ENCODE results near the gene RHOF. TPM values are rescaled to one million over a fixed set of nuclear protein-coding genes. Genes with fewer than 3 reads are reported as not detected.

The RHOF gene
- total RNA-seq, 6 experiments from 2014 or later: 3.2 to 4.2 (median 3.6) TPM

DNA sequence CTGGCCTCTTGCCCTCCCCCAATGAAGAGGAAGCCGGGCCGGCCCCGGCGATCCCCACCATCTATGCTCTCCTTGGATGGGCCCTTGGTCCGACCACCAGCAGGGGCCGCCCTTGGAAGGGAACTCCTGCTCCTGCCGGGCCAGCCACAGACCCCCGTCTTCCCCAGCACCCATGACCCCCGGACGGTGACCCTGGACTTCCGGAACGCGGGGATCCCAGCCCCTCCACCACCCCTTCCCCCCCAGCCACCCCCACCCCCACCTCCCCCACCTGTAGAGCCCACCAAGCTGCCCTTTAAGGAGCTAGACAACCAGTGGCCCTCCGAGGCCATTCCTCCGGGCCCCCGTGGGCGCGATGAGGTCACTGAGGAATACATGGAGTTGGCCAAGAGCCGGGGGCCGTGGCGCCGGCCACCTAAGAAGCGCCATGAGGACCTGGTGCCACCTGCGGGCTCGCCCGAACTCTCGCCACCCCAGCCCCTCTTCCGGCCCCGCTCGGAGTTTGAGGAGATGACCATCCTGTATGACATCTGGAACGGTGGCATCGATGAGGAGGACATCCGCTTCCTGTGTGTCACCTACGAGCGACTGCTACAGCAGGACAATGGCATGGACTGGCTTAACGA is 29.7 kb upstream of the RHOF start:
- no peak overlapping the region for H3K4me3 Mint-ChIP-seq
- H3K27ac Mint-ChIP-seq: no peak overlapping the region
- TF ChIP-seq, protein P1, sequence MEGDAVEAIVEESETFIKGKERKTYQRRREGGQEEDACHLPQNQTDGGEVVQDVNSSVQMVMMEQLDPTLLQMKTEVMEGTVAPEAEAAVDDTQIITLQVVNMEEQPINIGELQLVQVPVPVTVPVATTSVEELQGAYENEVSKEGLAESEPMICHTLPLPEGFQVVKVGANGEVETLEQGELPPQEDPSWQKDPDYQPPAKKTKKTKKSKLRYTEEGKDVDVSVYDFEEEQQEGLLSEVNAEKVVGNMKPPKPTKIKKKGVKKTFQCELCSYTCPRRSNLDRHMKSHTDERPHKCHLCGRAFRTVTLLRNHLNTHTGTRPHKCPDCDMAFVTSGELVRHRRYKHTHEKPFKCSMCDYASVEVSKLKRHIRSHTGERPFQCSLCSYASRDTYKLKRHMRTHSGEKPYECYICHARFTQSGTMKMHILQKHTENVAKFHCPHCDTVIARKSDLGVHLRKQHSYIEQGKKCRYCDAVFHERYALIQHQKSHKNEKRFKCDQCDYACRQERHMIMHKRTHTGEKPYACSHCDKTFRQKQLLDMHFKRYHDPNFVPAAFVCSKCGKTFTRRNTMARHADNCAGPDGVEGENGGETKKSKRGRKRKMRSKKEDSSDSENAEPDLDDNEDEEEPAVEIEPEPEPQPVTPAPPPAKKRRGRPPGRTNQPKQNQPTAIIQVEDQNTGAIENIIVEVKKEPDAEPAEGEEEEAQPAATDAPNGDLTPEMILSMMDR (IDR thresholded peaks at IDR 0.05): no peak
- H3K9me3 Mint-ChIP-seq: no peaks in the 10 kb centered on the region
- H3K4me1 Mint-ChIP-seq (ENCODE audit: low read depth): no peaks in the 10 kb centered on the region
- no peak for DNase-seq
- peaks cover 7% of the 10 kb centered on the region for H3K27me3 Mint-ChIP-seq (ENCODE audit: insufficient read depth)
- peaks cover 19% of the 10 kb centered on the region for H3K36me3 Mint-ChIP-seq (ENCODE audit: low read depth)

DNA sequence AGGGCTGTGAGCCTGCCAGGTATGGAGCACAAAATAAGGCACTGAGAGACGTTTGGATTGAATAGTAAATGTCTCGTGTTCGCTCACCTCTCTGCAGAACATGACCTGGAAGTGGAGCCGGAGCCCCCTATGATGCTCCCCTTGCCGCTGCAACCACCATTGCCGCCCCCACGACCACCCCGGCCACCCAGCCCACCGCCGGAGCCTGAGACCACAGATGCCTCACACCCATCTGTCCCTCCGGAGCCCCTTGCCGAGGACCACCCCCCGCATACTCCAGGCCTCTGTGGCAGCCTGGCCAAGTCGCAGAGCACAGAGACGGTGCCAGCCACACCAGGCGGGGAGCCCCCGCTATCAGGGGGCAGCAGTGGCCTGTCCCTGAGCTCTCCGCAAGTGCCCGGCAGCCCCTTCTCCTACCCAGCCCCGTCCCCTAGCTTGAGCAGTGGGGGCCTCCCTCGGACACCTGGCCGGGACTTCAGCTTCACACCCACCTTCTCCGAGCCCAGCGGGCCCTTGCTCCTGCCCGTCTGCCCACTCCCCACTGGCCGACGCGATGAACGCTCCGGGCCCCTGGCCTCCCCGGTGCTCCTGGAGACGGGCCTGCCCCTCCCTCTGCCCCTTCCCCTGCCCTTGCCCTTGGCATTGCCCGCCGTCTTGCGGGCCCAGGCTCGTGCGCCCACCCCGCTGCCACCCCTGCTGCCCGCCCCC is 29.1 kb upstream of the RHOF start:
- no peaks in the 10 kb centered on the region for H3K9me3 Mint-ChIP-seq
- no peaks in the 10 kb centered on the region for H3K4me1 Mint-ChIP-seq (ENCODE audit: low read depth)
- H3K27me3 Mint-ChIP-seq (ENCODE audit: insufficient read depth): peaks cover 7% of the 10 kb centered on the region
- no peak for DNase-seq
- TF ChIP-seq, protein P1 (IDR thresholded peaks at IDR 0.05): no peak
- H3K4me3 Mint-ChIP-seq: no peak overlapping the region
- H3K36me3 Mint-ChIP-seq (ENCODE audit: low read depth): peaks cover 18% of the 10 kb centered on the region
- no peak overlapping the region for H3K27ac Mint-ChIP-seq

DNA sequence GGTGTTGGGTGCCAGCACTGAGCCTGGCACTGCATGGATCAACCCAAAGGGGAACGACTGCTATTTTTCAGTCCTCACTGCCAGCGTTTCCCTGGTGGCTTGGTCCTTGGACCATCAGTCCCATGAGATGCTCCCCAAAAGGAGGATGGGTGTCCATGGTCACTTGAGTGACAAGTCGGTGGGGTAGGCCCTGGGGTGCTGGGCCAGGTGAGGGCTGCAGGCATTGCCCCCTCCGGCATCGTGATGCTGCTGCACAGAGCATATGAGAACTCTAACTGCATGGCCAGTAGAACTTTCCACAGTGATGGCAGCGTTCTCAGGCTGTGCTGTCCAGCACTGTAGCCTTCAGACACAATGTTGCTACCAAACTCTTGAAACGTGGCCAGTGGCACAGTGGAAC is 26.6 kb upstream of the RHOF start:
- peaks cover 6% of the 10 kb centered on the region for H3K36me3 Mint-ChIP-seq (ENCODE audit: low read depth)
- no peaks in the 10 kb centered on the region for H3K4me1 Mint-ChIP-seq (ENCODE audit: low read depth)
- no peak for DNase-seq
- TF ChIP-seq, protein P1 (IDR thresholded peaks at IDR 0.05): no peak
- no peaks in the 10 kb centered on the region for H3K9me3 Mint-ChIP-seq
- no peak overlapping the region for H3K4me3 Mint-ChIP-seq
- H3K27ac Mint-ChIP-seq: no peak overlapping the region
- peaks cover 3% of the 10 kb centered on the region for H3K27me3 Mint-ChIP-seq (ENCODE audit: insufficient read depth)

DNA sequence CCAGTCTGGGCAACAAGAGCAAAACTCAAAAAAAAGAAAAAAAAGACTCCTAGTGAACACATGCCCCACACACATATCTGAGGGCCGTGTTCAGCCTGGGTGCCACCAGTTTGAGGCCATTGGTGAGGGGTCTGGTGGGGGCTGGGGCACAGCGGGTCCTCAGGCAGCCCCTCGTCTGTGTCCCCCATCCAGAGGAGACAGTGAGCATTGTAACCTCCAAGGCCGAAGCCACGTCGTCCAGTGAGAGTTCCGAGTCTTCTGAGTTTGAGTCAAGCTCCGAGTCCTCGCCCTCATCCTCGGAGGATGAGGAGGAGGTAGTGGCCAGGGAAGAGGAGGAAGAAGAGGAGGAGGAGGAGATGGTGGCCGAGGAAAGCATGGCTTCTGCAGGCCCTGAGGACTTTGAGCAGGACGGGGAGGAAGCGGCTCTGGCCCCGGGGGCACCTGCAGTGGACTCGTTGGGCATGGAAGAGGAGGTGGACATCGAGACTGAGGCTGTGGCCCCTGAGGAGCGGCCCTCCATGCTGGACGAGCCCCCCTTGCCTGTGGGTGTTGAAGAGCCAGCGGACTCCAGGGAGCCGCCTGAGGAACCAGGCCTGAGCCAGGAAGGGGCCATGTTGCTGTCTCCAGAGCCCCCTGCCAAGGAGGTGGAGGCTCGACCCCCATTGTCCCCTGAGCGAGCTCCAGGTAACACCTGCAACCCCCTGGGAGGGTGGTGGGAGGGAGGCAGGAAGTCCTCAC is 25.9 kb upstream of the RHOF start:
- Mint-ChIP-seq H3K27me3 (ENCODE audit: insufficient read depth) (peaks cover 3% of the 10 kb centered on the region), H3K4me3 (no peak overlapping the region), H3K9me3 (no peaks in the 10 kb centered on the region), H3K27ac (no peak overlapping the region; the same call in 1 of the 2 replicates), H3K4me1 (ENCODE audit: low read depth) (no peaks in the 10 kb centered on the region), H3K36me3 (ENCODE audit: low read depth) (peaks cover 6% of the 10 kb centered on the region)
- TF ChIP-seq, protein P1 (IDR thresholded peaks at IDR 0.05): no peak
- DNase-seq: no peak

DNA sequence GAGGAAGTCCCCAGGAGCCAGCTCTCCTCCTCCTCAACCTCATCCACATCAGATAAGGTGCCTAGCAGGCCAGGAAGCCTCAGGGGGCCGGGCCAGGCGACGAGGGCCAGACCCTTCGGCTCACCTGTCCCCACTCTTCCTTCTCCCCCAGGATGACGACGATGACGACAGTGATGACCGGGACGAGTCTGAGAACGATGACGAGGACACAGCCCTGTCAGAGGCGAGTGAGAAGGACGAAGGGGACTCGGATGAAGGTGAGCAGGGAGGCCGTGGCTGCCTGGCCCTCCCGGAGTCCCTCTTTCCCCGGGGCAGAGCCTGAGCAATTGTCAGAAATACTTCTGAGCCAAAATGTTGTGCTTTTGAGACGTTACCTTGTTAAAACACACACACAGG is 24.2 kb upstream of the RHOF start:
- H3K27me3 Mint-ChIP-seq (ENCODE audit: insufficient read depth): peaks cover 5% of the 10 kb centered on the region
- H3K27ac Mint-ChIP-seq: no peak overlapping the region
- no peaks in the 10 kb centered on the region for H3K9me3 Mint-ChIP-seq
- H3K4me1 Mint-ChIP-seq (ENCODE audit: low read depth): peaks cover 13% of the 10 kb centered on the region
- no peak overlapping the region for H3K4me3 Mint-ChIP-seq
- DNase-seq: no peak
- TF ChIP-seq, protein P1 (IDR thresholded peaks at IDR 0.05): no peak
- H3K36me3 Mint-ChIP-seq (ENCODE audit: low read depth): peaks cover 11% of the 10 kb centered on the region
